Dermis microvascular lymphatic vessel endothelial cell (primary cell): Measurements from ENCODE around the gene TUBAL3. TPM values are rescaled to one million over a fixed set of nuclear protein-coding genes. Genes with fewer than 3 reads are reported as not detected.
"Not testable (repeated sequence)": the region's sequence is repeated elsewhere in the genome, so short reads cannot be mapped to it uniquely, and the experiment has no call there.

ENCODE experiments used
- DNase-seq, 2 donors: peaks; one replicate each; pipeline versions ENCODE4 v3.0.0 to v3.0.0-alpha.2; 2010; ENCODE audit warnings: low read depth in 2 of 2
- total RNA-seq: library from RNA; depleted of rRNA; stranded (reverse); fragments of >200 nt; gene quantifications from 2 replicates; pipeline ENCODE4 v1.2.1, GENCODE V29; 2014

The TUBAL3 gene
- total RNA-seq, 1 donor from 2014 or later, result not detected

- not testable (repeated sequence) for DNase-seq
Measured at GRCh38 chr10:5380395-5380794, 24.2 kb downstream of the TUBAL3 start.

- DNase-seq, result not testable (repeated sequence)
Measured at GRCh38 chr10:5379202-5379601, 25.4 kb downstream of the TUBAL3 start.

DNA sequence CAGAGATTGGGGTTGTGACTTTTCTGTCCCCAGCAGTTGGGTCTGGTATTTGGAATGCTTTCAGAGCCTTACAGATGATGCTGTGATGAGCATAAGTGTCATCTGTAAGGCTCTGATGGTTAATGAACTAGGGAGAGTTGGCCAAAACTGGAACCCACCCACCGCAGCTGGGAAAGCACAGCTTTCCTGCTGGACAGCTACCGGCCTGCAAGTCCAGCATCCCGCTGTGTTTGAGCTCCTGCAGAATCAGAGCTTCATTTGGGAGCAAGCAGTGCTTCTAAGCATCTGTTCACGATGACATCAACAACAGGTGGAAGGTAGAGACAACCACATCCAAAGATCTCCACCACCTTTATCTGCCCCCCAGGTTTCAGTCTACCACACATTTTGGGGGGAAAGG, 28.2 kb downstream of the TUBAL3 start:
- no peak for DNase-seq

GRCh38 chr10:5373891-5374611, 30.6 kb downstream of the TUBAL3 start:
- DNase-seq, result no peak

- DNase-seq, result no peak
Measured at GRCh38 chr10:5373307-5373706, 31.3 kb downstream of the TUBAL3 start.

- DNase-seq, result no peak
Measured at GRCh38 chr10:5370493-5371352, 33.9 kb downstream of the TUBAL3 start.

DNA sequence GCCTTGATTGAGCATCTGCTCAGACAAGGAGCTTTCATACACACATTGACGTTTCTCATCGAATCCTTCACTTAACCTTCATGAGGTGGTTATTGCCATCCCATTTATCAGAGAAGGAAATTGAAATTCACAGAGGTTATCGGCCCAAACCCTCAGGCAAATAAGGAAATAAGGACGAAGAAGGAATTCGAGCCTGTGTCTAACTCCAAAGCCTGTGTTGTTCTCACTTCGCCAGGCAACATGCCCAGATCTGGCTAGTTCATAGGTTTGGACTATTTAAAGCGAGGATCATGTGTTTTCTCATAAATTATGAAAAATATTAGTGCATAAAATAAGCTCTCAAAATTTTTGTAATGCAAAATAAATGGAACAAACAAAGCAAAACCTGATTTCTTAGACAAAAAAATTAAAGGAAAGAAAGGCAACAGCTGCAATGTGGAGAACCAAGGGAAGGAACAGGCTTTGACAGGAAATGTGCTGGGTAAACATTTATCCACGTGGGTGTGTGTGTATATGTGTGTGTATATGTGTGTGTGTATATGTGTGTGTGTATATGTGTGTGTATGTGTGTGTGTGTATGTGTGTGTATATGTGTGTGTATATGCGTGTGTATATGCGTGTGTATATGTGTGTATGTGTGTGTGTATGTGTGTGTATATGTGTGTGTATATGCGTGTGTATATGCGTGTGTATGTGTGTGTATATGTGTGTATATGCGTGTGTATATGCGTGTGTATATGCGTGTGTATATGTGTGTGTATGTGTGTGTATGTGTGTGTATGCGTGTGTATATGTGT, 35.1 kb downstream of the TUBAL3 start:
- no peak for DNase-seq

DNA sequence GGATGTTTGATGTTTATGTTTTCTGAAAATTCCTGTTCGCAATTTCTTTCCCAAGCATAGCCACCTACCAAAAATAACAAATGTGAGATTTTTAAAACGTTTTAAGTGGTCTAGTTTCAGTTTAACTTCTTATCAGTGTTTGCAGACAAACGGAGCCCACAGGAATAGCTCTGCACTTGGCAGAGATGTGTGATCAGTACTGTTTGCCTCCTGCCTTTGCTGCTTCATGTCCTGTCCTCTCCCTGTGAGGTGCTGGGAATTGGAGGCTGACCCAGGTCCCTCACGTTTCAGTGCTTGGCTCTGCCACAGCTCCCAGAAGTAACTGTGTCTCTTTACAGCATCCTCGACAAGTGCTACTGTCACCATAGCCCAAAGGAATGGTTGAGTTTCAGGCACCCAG, 38.7 kb downstream of the TUBAL3 start:
- DNase-seq, result no peak

GRCh38 chr10:5364890-5365338, 39.7 kb downstream of the TUBAL3 start, which contains the start of gene UCN3:
UCN3 (plus strand) TSS chr10:5364966; CDS start chr10:5373721, 8,755 bp downstream.
- DNase-seq, result no peak

GRCh38 chr10:5364374-5364773, 40.3 kb downstream of the TUBAL3 start:
- DNase-seq, result no peak

GRCh38 chr10:5362873-5363272, 41.8 kb downstream of the TUBAL3 start:
- no peak for DNase-seq

- DNase-seq, result no peak
Measured at GRCh38 chr10:5361966-5362365, 42.7 kb downstream of the TUBAL3 start.

DNA sequence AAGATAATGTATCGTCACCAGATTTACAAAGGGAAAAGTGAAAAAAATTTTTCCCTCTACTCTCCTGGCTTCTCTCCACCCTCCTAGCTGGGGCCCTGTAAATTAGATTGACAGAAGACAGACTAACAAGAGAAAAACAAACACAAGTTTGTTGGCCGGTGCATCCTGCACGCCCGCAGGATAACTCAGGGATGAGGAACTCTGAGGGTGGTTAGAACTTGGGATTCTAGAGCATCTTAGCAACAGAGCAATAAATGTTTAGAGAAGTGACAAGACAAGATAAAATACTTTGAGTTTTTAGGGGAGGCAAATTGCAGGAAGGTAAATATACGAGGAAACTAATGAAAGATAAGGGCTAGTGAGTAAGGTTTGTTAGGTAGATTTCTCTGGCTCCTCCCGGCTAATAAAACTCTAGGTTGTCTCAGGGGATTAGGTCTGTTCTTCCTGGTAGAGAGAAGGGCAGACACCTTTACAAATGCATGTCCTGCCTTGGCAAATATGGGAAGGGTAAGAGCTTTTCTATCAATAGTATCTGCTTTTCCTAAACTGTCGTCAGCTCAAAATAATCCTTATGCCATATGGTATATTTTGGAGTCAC, 44.2 kb downstream of the TUBAL3 start:
- DNase-seq, result no peak

DNA sequence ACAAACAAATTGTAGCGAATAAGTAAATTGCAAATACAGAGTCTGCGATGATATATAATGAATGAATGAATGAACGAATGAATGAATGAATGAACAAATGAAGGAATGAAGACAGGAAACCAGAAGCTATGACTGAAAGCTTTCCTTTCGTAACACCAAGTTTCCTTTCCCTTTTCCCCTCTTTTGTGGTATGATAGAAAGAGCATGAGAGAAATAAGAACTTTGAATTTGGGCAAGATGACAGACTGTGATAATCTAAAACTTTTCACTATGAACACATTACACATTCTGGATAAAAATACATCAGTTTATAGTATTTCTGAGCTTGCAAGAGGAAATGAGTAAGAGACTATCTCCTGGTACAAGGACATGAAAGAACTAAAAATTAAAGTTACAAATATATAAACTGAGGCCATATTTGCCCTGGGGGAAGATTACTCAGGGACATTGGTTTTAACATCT, 48.3 kb downstream of the TUBAL3 start:
- no peak for DNase-seq

DNA sequence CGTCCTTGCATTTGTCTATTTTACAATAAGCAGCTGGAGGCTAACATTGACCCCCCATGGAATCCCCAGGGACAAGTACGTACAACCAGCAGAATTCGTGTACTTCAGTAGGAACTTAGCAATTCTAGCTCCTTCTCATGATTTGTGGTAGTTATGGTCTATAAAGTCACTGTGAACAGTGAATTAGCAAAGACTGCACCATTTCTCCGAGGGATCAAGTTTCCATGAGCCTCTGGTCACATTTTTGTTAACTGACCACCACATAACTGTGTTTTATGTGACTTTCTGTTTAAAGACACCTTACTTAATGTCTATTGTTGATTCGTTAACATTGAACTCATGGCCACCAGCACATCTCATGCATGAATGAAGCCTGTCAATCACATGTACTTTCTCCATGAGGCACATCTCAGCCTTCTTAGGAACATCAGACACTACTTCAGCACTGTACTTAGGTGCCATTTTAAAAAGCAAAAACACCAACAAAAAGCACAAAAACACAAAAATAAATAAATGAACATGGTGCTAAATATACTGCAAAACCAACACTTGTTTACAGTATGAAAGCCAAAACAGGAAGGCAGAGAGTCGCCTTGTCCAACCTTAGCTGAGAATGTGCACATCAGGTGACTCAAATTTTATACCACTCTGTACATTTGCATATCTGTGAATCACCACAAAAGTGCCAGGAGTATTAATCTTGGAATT, 48.9 kb downstream of the TUBAL3 start:
- DNase-seq, result no peak

GRCh38 chr10:5354068-5354467, 50.6 kb downstream of the TUBAL3 start:
- no peak for DNase-seq

DNA sequence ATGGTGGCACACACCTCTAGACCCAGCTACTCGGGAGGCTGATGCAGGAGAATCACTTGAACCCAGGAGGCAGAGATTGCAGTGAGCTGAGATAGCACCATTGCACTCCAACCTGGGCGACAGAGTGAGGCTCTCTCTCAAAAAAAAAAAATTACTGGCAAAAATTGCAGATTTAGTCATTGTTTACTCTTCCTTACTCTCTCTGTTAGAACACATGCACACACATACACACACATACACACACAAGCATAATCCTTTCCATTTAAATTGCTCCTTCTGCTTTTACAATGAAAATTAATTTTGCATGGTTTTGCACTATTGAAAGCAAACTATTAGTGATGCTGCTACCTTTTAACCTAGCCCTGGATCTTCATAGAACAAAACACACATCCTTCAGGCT, 55.3 kb downstream of the TUBAL3 start:
- DNase-seq, result no peak

DNA sequence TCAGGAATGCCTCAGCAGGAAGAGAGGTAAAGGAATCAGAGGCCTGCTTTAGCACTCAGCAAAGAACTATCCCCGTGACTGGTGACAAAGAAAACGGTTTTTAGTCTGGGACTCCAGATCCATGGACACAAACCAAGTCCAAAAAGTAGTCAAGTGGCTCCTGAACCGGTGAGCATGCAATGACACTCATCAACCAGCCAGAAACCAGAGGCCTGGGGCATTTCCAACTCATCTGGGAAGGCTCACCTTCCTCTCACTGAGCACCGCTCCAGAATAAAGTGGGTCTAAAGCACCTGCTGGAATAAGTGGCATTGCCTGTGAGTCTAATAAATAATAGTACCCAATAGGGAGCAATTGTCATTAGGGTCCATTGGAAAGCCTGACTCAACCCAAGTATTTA, 57.7 kb downstream of the TUBAL3 start:
- DNase-seq, result no peak

- no peak for DNase-seq
Measured at GRCh38 chr10:5344746-5345145, 59.9 kb downstream of the TUBAL3 start.

DNA sequence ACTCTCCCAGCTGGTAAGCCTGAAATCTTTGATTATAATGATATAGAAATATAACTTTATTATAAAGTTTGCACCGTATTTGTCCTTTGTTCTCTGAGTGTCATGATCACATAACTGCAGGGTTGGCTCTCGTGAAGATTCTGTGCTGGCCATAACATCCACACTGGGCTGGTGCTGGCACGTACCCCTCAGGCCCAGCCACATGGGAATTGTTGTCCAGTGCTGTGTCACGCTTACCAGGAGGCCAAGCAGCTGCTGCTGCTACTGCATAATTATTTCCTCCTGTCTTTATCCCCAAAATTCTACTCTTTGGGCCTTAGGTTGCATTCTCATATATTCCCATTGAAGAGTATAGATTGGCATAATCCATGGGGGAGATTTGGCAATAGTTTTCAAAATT, 60.6 kb downstream of the TUBAL3 start:
- no peak for DNase-seq

DNA sequence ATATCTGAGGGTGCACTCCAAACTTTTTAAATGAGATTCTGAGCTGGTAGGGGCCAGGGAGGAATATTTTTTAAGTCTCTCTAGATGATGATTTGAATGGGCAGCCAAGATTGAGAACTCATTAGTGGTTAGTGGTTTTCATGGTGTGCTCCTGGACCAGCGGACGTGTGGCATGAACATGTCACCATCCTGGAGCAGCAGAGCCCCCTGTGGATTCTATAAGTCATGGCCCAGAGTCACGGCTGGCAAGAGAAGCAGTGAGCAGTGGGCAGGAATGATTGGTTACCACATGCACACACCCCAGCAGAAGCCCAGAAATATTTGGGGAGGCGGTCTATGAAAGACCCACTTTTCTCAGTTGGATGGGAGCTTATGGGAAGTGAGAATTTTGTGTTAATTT, 61.1 kb downstream of the TUBAL3 start:
- DNase-seq, result peak; percentile 12 to 49
